Measurements from ENCODE around the gene RAD9B.
"Not testable (repeated sequence)": the region's sequence is repeated elsewhere in the genome, so short reads cannot be mapped to it uniquely, and the experiment has no call there.

Gene RAD9B

DNA sequence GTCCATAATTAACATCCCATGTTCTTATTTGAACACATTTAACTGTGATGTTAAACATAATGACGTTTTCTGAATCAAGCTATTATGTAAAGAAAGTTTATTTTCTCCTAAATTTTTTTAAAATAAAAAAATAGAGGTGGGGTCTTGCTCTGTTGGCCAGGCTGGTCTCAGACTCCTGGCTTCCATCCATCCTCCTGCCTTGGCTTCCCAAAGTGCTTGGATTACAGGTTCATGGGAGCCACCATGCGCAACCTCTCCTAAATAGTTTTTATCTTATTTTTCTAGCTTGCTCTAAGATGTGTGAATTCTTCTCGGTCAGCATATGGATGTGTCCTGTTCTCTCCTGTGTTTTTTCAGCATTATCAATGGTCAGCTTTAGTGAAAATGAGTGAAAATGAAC, 3.2 kb downstream of the RAD9B start:
- TF ChIP-seq, protein P1, sequence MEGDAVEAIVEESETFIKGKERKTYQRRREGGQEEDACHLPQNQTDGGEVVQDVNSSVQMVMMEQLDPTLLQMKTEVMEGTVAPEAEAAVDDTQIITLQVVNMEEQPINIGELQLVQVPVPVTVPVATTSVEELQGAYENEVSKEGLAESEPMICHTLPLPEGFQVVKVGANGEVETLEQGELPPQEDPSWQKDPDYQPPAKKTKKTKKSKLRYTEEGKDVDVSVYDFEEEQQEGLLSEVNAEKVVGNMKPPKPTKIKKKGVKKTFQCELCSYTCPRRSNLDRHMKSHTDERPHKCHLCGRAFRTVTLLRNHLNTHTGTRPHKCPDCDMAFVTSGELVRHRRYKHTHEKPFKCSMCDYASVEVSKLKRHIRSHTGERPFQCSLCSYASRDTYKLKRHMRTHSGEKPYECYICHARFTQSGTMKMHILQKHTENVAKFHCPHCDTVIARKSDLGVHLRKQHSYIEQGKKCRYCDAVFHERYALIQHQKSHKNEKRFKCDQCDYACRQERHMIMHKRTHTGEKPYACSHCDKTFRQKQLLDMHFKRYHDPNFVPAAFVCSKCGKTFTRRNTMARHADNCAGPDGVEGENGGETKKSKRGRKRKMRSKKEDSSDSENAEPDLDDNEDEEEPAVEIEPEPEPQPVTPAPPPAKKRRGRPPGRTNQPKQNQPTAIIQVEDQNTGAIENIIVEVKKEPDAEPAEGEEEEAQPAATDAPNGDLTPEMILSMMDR (IDR thresholded peaks at IDR 0.05; ENCODE audit: control insufficient read depth, insufficient read depth, low read depth, low read length, missing control alignments), result no peak
- no peak for DNase-seq (ENCODE audit: low read depth)
- H3K4me3 ChIP-seq (ENCODE audit: control insufficient read depth, low read depth, low read length), result no peak overlapping the region

DNA sequence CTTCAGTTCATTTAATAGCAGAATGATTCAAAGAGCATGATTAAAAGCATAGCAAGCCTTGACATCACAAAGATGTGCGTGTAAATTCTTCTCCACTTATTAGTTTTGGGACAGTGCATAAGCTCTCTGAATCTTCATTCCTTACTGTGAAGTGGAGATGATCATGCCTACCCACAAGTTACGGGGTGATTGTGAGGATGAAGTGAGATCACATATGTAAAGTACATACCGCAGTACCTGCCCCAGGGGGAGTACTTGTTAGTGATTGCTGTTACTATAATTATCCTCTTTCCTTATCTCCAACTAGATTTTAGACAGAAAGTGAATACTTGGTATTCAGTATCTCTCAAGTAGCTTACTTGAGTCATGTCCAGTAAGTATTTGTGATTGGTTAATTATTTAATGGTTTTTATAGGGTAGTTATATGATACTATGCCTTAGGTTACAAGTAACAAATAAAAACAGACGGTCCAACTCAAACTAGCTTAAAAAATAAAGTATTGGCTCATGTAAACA, 6.0 kb downstream of the RAD9B start:
- DNase-seq (ENCODE audit: low read depth), result no peak
- no peak overlapping the region for H3K4me3 ChIP-seq (ENCODE audit: control insufficient read depth, low read depth, low read length)
- TF ChIP-seq, protein P1 (IDR thresholded peaks at IDR 0.05; ENCODE audit: control insufficient read depth, insufficient read depth, low read depth, low read length, missing control alignments), result no peak

DNA sequence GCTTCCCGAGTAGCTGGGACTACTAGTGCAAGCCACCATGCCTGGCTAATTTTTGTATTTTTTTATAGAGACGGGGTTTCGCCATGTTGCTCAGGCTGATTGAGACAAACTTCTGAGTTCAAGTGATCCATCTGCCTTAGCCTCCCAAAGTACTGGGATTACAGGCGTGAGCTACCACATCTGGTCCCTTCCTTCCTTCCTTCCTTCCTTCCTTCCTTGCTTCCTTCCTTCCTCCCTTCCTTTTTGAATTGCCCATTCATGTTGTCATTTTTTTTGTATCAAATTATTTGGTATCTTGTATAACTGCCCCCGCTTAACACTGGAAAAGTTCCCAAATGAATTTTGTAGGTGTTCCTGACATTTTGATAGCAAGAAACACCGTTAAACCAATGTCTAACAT, 11.7 kb downstream of the RAD9B start:
- H3K4me3 ChIP-seq (ENCODE audit: control insufficient read depth, low read depth, low read length), result no peak overlapping the region
- TF ChIP-seq, protein P1 (IDR thresholded peaks at IDR 0.05; ENCODE audit: control insufficient read depth, insufficient read depth, low read depth, low read length, missing control alignments), result no peak

DNA sequence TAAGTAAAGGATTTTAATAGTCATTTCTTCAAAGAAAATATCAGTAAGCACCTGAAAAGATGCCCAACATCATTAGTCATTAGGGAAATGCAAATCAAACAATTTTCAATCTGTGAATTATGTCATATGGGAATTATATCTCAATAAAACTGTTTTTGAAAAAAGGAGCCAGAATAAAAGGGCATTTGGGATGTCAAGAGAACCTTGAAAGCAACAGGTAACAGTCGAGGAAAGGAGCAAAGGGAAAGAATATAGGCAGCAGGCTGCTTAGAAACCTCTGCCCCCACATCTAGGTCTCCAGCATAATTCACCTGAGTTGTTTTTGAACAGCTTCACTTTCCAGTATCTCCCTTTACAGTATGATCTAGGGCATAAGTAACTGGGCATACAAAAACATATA, 12.2 kb downstream of the RAD9B start:
- H3K4me3 ChIP-seq (ENCODE audit: control insufficient read depth, low read depth, low read length), result no peak overlapping the region
- DNase-seq (ENCODE audit: low read depth), result no peak
- TF ChIP-seq, protein P1 (IDR thresholded peaks at IDR 0.05; ENCODE audit: control insufficient read depth, insufficient read depth, low read depth, low read length, missing control alignments), result no peak

More for the DNA sequence above, 11.7 kb downstream of the RAD9B start:
- DNase-seq (ENCODE audit: low read depth), result no peak

DNA sequence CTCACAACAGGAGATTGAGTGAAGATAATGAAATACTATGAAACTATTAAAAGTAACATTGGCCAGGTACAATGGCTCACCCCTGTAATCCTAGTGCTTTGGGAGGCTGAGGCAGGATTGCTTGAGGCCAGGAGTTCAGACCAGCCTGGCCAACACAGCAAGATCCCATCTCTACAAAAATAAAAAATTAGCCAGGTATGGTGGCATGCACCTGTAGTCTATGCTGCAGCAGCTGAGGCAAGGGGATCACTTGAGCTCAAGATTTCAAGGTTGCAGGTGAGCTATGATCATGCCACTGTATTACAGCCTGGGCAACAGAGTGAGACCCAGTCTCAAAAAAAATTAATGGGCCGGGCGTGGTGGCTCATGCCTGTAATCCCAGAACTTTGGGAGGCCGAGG, 14.9 kb downstream of the RAD9B start:
- no peak for DNase-seq (ENCODE audit: low read depth)
- no peak overlapping the region for H3K4me3 ChIP-seq (ENCODE audit: control insufficient read depth, low read depth, low read length)
- TF ChIP-seq, protein P1 (IDR thresholded peaks at IDR 0.05; ENCODE audit: control insufficient read depth, insufficient read depth, low read depth, low read length, missing control alignments), result no peak

DNA sequence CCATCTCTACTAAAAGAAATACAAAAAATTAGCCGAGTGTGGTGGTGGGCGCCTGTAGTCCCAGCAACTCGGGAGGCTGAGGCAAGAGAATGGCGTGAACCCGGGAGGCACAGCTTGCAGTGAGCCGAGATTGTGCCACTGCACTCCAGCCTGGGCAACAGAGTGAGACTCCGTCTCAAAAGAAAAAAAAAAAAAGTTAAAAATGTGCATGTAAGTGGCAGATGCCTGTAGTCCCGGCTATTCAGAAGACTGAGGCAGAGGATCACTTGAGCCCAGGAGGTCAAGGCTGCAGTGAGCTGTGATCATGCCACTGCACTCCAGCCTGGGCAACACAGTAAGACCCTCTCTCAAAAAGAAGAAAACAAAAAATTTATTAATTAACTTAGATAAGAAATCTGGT, 15.9 kb downstream of the RAD9B start:
- DNase-seq (ENCODE audit: low read depth); H3K4me3 ChIP-seq (ENCODE audit: control insufficient read depth, low read depth, low read length): not testable (repeated sequence)

DNA sequence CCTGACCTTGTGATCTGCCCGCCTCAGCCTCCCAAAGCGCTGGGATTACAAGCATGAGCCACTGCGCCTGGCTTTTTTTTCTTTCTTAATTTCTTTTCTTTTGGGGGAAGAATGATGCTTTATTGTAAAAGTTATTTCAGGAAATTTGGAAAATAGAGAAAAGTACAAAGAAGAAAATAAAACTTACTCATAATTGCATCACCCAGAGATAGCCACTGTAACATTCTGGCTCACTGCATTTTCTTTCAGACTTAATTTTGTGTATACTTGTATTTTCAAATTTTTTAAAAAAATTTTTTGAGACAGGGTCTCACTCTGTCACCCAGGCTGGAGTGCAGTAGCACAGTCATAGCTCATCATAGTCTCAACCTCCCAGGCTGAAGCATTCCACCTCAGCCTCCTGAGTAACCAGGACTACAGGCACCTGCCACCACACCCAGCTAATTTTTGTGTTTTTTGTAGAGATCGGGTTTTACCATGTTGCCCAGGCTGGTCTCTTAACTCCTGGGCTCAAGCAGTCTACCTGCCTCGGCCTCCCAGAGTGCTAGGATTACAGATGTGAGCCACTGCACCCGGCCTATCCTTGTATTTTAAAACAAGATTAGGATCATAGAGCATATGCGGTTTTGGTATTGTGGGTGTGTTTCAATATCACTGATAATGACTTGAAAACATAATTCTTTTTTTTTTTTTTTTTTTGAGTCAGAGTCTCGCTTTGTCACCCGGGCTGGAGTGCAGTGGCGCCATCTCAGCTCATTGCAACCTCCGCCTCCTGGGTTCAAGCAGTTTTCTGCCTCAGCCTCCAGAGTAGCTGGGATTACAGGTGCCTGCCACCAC, 19.0 kb downstream of the RAD9B start:
- H3K4me3 ChIP-seq (ENCODE audit: control insufficient read depth, low read depth, low read length); DNase-seq (ENCODE audit: low read depth): not testable (repeated sequence)

Data from AG09309 (cell line).